ENCODE results near the gene ZNF362.

Gene ZNF362

GRCh38 chr1:33323663-33324477, 67.6 kb downstream of the ZNF362 start:
- no peak for DNase-seq (ENCODE audit: extremely low read depth in 1 of 2, low read depth in 1 of 2)

GRCh38 chr1:33324677-33325575, 68.6 kb downstream of the ZNF362 start:
- no peak for DNase-seq (ENCODE audit: extremely low read depth in 1 of 2, low read depth in 1 of 2)

GRCh38 chr1:33326785-33327184, 70.5 kb downstream of the ZNF362 start:
- no peak for DNase-seq (ENCODE audit: extremely low read depth in 1 of 2, low read depth in 1 of 2)

- DNase-seq (ENCODE audit: extremely low read depth in 1 of 2, low read depth in 1 of 2), result no peak
These were observed 71.5 kb downstream of the ZNF362 start for GRCh38 chr1:33327587-33328325.

GRCh38 chr1:33328817-33329216, 72.5 kb downstream of the ZNF362 start:
- no peak for DNase-seq (ENCODE audit: extremely low read depth in 1 of 2, low read depth in 1 of 2)

- DNase-seq (ENCODE audit: extremely low read depth in 1 of 2, low read depth in 1 of 2), result no peak
These were observed 73.5 kb downstream of the ZNF362 start for GRCh38 chr1:33329600-33330305.

GRCh38 chr1:33330361-33330890, 74.1 kb downstream of the ZNF362 start:
- DNase-seq (ENCODE audit: extremely low read depth in 1 of 2, low read depth in 1 of 2), result no peak

GRCh38 chr1:33330906-33331305, 74.6 kb downstream of the ZNF362 start:
- no peak for DNase-seq (ENCODE audit: extremely low read depth in 1 of 2, low read depth in 1 of 2)

- no peak for DNase-seq (ENCODE audit: extremely low read depth in 1 of 2, low read depth in 1 of 2)
These were observed 75.4 kb downstream of the ZNF362 start for GRCh38 chr1:33331444-33332356.

- DNase-seq (ENCODE audit: extremely low read depth in 1 of 2, low read depth in 1 of 2), result no peak
These were observed 76.1 kb downstream of the ZNF362 start for GRCh38 chr1:33332357-33332789.

- no peak for DNase-seq (ENCODE audit: extremely low read depth in 1 of 2, low read depth in 1 of 2)
These were observed 76.6 kb downstream of the ZNF362 start for GRCh38 chr1:33332881-33333280.

- no peak for DNase-seq (ENCODE audit: extremely low read depth in 1 of 2, low read depth in 1 of 2)
These were observed 77.8 kb downstream of the ZNF362 start for GRCh38 chr1:33334081-33334552.

GRCh38 chr1:33335020-33335419, 78.7 kb downstream of the ZNF362 start:
- DNase-seq (ENCODE audit: extremely low read depth in 1 of 2, low read depth in 1 of 2), result no peak

- no peak for DNase-seq (ENCODE audit: extremely low read depth in 1 of 2, low read depth in 1 of 2)
These were observed 80.3 kb downstream of the ZNF362 start for GRCh38 chr1:33336580-33336979.

GRCh38 chr1:33337441-33337840, 81.1 kb downstream of the ZNF362 start:
- no peak for DNase-seq (ENCODE audit: extremely low read depth in 1 of 2, low read depth in 1 of 2)

GRCh38 chr1:33338048-33338439, 81.8 kb downstream of the ZNF362 start:
- DNase-seq (ENCODE audit: extremely low read depth in 1 of 2, low read depth in 1 of 2), result no peak

GRCh38 chr1:33338440-33339211, 82.3 kb downstream of the ZNF362 start:
- no peak for DNase-seq (ENCODE audit: extremely low read depth in 1 of 2, low read depth in 1 of 2)

GRCh38 chr1:33339413-33339812, 83.1 kb downstream of the ZNF362 start:
- DNase-seq (ENCODE audit: extremely low read depth in 1 of 2, low read depth in 1 of 2), result no peak
